ENCODE data around the gene UVRAG.

UVRAG gene

DNA sequence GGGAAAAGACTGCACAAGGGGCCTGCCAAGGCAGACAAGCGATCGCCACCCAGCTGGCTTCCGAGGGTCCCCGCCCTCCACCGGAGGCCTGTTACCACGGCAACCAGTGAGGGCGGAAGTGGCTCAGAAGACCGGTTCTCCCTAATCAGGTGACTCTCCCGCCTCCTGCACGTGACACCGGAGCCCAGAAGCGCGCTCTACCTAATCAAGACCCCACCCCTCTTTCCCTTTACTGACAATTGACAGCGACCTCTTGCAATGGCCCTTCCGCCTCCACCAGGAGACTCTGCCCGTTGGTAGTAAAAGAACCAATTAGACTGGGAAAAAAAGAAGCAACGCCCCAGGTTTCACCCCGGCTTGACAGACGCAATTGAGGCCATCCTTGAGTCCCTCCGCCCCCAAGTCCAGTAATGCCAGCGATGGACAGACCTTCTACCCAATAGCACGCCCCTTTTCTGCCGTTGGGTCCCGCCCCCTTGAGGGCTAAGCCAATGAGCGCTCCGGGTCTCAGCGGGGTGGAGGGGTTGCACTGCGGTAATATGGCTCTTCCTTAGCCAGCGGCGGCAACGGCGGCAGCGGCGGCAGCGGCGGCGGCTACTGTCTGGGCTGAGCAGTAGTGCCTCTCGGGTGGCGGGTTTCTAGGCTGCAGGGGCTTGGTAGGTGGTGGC is at the start of gene UVRAG:
Gene UVRAG (plus strand): TSS at position 534 of the 668 bp plus-strand sequence. CDS start 198 bp downstream, outside the sequence.
- peaks cover 10% of the 10 kb centered on the region for H3K4me1 Mint-ChIP-seq
- no peaks in the 10 kb centered on the region for H3K9me3 Mint-ChIP-seq
- DNase-seq (ENCODE audit: low spot score in 2 of 2) (peak; percentile 98 to 99), ATAC-seq (replicated peaks; ENCODE audit: extremely low read depth, poor library complexity, severe bottlenecking) (peak; percentile 89)
- no peak within 1 kb of the TSS for H3K4me3 Mint-ChIP-seq
- H3K27ac Mint-ChIP-seq (ENCODE audit: low read depth), result no peak within 1 kb of the TSS
- peaks cover 8% of the 10 kb centered on the region for H3K36me3 Mint-ChIP-seq (ENCODE audit: insufficient read depth)
- H3K27me3 Mint-ChIP-seq, result no peaks in the 10 kb centered on the region

DNA sequence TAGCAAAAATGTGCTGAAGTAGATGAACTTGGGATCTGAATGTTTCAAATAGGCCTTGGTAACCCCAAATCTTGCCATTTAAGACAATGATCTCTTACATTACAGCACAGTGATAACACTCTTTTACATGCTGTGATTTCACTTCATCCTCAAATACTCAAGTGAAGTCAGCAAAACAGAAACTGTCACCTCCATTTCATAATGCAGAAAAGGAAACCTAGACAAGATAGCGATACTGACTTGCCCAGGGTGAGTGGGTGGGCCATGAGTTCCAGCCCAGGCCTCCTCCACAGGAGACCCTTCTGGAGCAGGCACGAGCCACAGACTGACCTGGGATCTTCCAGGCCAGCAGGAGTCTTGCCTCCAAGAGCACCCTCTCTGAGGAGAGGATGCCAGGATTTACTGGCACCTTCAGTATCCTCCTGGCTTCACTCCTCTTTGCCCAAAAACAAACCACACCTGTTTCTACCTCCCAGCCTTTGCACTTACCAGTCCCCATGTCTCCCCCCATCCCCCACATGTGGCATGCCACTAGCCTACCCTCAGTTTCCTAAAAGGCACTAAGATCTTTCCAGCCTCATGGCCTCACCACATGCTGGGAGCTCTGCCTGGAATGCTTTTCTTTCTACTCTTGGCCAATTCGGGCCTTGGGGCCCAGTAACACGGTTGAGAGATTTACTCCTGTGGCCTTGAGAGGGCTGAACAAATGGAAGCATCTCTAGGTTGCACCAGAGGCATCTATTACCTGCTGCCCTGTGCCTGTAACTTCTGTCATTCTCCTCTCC is 48.4 kb upstream of the UVRAG start:
- DNase-seq (ENCODE audit: low spot score in 2 of 2), result no peak
- Mint-ChIP-seq H3K4me3 (no peak overlapping the region), H3K4me1 (peaks cover 11% of the 10 kb centered on the region), H3K9me3 (no peaks in the 10 kb centered on the region), H3K36me3 (ENCODE audit: insufficient read depth) (peaks cover 2% of the 10 kb centered on the region), H3K27ac (ENCODE audit: low read depth) (no peak overlapping the region), H3K27me3 (peaks cover 32% of the 10 kb centered on the region)
- no peak for ATAC-seq (replicated peaks; ENCODE audit: extremely low read depth, poor library complexity, severe bottlenecking)

DNA sequence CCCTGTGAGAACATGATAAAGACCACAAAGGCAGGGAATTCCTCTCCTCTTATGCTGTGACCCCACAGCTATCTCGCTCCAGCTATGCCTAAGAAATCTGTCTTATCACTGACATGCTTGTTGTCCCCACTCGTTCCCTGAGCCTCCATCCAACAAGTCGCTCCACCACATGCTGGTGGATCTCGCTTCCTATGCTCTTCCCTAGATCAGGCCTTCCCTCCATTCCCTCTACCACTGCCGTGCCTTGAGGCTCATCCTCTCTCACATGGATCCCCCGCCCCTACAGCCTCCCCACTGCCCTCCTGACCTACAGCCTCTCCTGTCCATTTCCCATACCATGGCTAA is 47.8 kb upstream of the UVRAG start:
- Mint-ChIP-seq H3K36me3 (ENCODE audit: insufficient read depth) (peaks cover 2% of the 10 kb centered on the region), H3K9me3 (no peaks in the 10 kb centered on the region), H3K27ac (ENCODE audit: low read depth) (no peak overlapping the region), H3K4me1 (peaks cover 11% of the 10 kb centered on the region), H3K4me3 (no peak overlapping the region), H3K27me3 (peaks cover 32% of the 10 kb centered on the region)
- no peak for ATAC-seq (replicated peaks; ENCODE audit: extremely low read depth, poor library complexity, severe bottlenecking)
- no peak for DNase-seq (ENCODE audit: low spot score in 2 of 2)

DNA sequence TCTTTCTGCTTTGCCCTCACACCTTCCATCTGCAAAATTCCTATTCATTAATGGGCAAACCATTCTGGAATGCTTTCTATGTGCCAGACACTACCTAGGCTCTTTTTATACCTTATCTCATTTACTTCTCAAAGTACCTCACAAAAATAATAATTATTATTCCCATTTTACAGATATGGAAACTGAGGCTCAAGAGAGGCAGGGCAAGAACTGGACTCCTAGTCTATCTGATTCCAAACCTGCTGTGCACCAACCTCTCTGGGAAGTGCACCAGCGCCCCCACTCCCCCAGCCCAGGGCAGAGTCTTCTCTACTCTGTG is 47.3 kb upstream of the UVRAG start:
- no peaks in the 10 kb centered on the region for H3K9me3 Mint-ChIP-seq
- DNase-seq (ENCODE audit: low spot score in 2 of 2) (no peak), ATAC-seq (replicated peaks; ENCODE audit: extremely low read depth, poor library complexity, severe bottlenecking) (no peak)
- H3K36me3 Mint-ChIP-seq (ENCODE audit: insufficient read depth), result peaks cover 2% of the 10 kb centered on the region
- H3K27ac Mint-ChIP-seq (ENCODE audit: low read depth), result peak overlapping the region; percentile 63
- H3K4me1 Mint-ChIP-seq, result peaks cover 11% of the 10 kb centered on the region
- peak overlapping the region; percentile 76 for H3K4me3 Mint-ChIP-seq
- H3K27me3 Mint-ChIP-seq, result peaks cover 32% of the 10 kb centered on the region

DNA sequence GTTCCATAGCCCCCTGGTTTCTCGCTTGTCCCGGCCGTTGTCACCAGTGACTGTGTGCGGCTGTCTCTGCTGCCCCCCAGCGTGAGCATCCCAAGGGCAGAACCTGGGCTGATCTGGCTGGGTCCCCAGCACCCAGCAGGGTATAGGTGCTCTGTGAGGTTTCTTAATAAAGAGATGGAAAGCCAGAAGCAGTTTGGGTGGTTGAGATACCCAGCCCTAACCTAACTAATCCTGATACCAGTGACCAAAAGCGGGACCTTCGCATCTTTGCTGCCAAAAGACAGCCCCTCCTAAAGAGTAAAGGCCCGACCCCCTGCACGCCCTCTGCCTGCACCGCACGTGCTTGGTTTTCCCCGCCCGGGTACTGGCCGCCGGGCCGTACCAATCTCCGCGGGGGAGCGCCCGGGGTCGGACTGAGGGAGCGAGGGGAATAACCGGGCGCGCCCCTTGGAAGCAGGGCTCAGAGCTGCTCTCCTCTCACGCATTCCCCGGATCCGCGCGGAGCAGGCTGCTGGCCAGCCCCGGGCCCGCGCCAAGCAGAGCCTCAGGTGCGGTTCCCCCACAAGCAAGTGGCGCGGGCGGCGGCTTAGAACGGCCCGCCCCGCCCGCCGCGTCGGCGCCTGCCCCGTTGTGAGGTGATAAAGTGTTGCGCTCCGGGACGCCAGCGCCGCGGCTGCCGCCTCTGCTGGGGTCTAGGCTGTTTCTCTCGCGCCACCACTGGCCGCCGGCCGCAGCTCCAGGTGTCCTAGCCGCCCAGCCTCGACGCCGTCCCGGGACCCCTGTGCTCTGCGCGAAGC is 46.7 kb upstream of the UVRAG start, which contains the start of gene DGAT2:
Gene DGAT2 (plus strand): TSS at position 667 of the 797 bp plus-strand sequence. CDS start 214 bp downstream, outside the sequence.
- Mint-ChIP-seq H3K4me1 (peaks cover 11% of the 10 kb centered on the region), H3K36me3 (ENCODE audit: insufficient read depth) (peaks cover 2% of the 10 kb centered on the region), H3K27ac (ENCODE audit: low read depth) (peak within 1 kb of the TSS; percentile 63), H3K27me3 (peaks cover 32% of the 10 kb centered on the region), H3K9me3 (no peaks in the 10 kb centered on the region), H3K4me3 (peak within 1 kb of the TSS; percentile 76)
- peak; percentile 48 for DNase-seq (ENCODE audit: low spot score in 2 of 2)
- ATAC-seq (replicated peaks; ENCODE audit: extremely low read depth, poor library complexity, severe bottlenecking), result peak; percentile 90

DNA sequence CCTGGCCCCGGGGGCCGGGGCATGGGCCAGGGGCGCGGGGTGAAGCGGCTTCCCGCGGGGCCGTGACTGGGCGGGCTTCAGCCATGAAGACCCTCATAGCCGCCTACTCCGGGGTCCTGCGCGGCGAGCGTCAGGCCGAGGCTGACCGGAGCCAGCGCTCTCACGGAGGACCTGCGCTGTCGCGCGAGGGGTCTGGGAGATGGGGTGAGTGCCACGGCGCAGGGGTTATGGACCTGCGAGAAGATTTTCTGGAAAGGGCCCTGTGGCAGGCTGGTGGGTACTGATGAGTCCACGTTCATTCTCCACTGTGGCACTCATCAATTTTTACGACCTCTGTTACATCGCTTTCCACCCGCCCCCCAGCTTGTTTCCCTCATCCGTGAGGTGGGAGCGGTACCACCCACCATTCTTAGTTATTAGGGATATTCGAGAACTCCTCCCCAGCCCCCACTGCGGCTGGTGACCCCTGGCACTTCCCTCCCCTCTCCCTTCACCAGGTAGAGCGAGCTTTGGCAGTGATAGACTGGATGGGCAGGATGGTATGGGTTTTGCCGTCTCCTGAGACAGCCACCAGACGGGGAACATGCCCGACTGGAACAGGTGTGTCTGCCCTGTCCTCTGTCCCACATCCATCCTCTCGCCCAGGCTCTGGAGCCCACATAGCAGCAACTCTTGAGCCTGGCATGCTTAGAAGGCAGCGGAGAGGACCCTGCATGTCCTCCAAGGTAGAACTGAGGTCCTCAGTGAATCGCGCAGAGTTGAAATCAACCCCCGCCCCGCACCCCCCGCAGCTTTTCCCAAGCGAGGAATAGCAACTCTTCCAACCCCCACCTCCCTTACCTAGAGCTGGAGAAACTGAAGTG is 45.9 kb upstream of the UVRAG start:
- Mint-ChIP-seq H3K4me1 (peaks cover 11% of the 10 kb centered on the region), H3K27ac (ENCODE audit: low read depth) (no peak overlapping the region), H3K36me3 (ENCODE audit: insufficient read depth) (peaks cover 2% of the 10 kb centered on the region)

DNA sequence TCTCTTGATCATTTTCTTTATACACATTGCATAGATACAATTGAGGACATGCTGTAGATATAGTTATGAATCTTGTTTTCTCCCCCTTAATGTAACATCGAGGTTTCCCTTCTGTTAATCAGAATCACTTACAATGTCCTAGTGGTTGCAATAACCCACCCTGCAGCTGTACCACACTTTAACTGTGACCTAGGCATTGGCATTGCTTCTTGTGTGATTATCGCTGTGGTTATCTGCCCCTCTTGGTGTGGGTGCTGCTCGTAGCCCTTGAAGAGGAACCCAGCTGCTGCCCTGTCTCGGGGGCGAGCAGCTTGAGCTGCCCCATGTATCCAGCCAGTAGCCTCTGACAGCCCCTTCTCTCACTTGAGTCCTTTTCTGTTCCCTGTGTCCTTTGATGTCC is 44.9 kb upstream of the UVRAG start:
- DNase-seq (ENCODE audit: low spot score in 2 of 2) (no peak), ATAC-seq (replicated peaks; ENCODE audit: extremely low read depth, poor library complexity, severe bottlenecking) (no peak)
- Mint-ChIP-seq H3K27ac (ENCODE audit: low read depth) (no peak overlapping the region), H3K36me3 (ENCODE audit: insufficient read depth) (peaks cover 2% of the 10 kb centered on the region), H3K27me3 (peaks cover 32% of the 10 kb centered on the region), H3K9me3 (no peaks in the 10 kb centered on the region), H3K4me3 (peak overlapping the region; percentile 29), H3K4me1 (peaks cover 11% of the 10 kb centered on the region)

More for the DNA sequence above, 45.9 kb upstream of the UVRAG start:
- DNase-seq (ENCODE audit: low spot score in 2 of 2) (no peak), ATAC-seq (replicated peaks; ENCODE audit: extremely low read depth, poor library complexity, severe bottlenecking) (no peak)
- H3K27me3 Mint-ChIP-seq, result peaks cover 32% of the 10 kb centered on the region
- H3K9me3 Mint-ChIP-seq, result no peaks in the 10 kb centered on the region
- peak overlapping the region; percentile 76 for H3K4me3 Mint-ChIP-seq

DNA sequence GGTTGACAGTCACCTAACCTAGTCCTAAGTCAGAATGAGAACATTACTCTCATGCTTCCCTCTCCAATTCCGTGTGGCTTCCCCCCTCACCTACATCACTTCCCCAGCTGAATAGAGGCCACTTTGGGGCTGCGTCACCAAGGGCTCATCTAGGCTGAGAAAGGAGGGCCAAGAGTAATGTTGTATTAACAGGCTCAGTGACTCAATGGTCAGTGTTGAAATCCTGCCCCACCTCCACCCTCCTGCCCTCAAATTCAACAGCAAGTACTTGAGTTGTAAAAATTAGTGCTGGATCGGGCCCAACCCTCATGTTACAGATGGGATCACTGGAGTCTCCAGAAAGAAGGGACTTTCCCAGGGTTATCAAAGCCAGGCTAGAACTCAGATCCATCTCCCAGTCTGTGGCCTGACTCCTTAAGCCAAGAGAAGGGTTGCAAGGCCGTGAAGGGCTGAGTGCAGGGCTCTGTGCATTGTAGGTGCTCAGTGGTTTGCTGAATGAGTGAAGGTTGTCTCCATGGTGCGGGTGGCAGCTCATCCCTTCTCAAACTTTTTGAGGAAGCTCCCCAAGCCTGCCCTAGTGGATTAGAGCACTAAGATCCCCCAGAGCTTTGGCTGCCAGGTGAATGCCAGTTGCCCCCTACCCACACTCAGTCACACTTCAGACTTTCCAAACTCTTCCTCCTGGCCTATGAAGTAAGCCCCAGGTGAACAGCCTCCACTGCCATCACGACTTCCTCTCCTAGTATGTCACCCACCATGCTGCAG is 43.2 kb upstream of the UVRAG start:
- Mint-ChIP-seq H3K27me3 (peaks cover 31% of the 10 kb centered on the region), H3K36me3 (ENCODE audit: insufficient read depth) (peaks cover 2% of the 10 kb centered on the region), H3K27ac (ENCODE audit: low read depth) (no peak overlapping the region), H3K9me3 (no peaks in the 10 kb centered on the region), H3K4me3 (no peak overlapping the region), H3K4me1 (peaks cover 12% of the 10 kb centered on the region)
- ATAC-seq (replicated peaks; ENCODE audit: extremely low read depth, poor library complexity, severe bottlenecking) (no peak), DNase-seq (ENCODE audit: low spot score in 2 of 2) (no peak)

DNA sequence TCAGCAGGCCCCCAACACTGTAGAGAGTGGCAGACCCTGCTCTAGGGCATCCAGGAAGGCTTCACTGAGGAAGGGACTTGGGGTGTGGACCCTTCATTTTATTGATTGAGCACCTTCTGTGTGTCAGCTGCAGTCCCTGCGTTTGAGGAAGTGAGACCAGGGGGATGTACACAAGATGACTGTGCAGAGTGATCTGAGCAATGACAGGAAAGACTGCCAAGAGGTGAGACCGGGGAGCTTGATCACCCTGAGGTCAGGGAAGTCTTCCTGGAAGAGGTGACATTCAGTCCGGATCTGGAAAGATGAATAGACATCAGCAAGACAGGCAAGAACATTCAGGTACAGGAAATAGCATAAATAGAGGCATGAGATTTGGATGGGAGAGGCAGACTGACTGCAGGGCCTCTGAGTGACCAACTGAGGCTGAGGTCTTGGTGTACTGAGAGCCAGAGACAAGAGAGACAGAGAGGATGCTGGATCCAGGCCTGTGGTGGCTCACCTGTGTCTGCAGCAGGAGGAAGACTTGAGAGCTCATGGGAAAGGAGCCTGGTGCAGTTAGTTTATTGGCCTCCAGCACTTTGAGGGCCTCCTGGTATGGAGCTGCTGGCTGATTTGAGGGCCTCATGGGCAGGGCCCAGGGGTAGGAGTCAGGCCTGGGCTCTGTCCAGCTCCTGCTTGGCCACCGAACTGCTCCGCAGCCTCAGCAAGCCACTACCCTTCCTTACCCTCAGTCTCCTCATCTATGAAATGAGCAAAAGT is 41.2 kb upstream of the UVRAG start:
- H3K36me3 Mint-ChIP-seq (ENCODE audit: insufficient read depth), result no peaks in the 10 kb centered on the region
- H3K27me3 Mint-ChIP-seq, result peaks cover 18% of the 10 kb centered on the region
- H3K27ac Mint-ChIP-seq (ENCODE audit: low read depth), result peak overlapping the region; percentile 4
- ATAC-seq (replicated peaks; ENCODE audit: extremely low read depth, poor library complexity, severe bottlenecking) (no peak), DNase-seq (ENCODE audit: low spot score in 2 of 2) (no peak)
- no peaks in the 10 kb centered on the region for H3K9me3 Mint-ChIP-seq
- H3K4me1 Mint-ChIP-seq, result peaks cover 16% of the 10 kb centered on the region
- H3K4me3 Mint-ChIP-seq, result no peak overlapping the region

DNA sequence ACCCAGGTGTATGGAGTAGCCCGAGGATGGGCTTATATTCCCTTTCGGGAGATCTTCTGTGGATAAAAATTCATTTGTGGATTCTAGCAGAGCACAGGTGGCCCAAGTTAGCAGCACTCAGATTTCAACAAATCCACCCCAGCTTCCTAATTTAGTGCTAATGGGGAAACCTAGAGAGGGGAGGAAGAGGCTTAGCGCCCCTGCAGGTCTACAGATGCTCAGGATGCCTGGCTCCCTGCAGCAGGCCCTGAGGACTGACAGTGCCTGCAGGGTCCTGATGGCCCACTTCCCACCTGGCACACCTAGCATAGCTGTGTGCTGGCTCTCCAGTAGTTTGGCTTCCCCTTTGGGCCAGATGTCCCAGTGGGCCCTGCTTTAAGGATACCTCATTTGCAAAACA is 40.0 kb upstream of the UVRAG start:
- Mint-ChIP-seq H3K4me3 (no peak overlapping the region), H3K27me3 (peaks cover 10% of the 10 kb centered on the region), H3K36me3 (ENCODE audit: insufficient read depth) (no peaks in the 10 kb centered on the region), H3K27ac (ENCODE audit: low read depth) (no peak overlapping the region), H3K4me1 (peaks cover 16% of the 10 kb centered on the region), H3K9me3 (no peaks in the 10 kb centered on the region)
- ATAC-seq (replicated peaks; ENCODE audit: extremely low read depth, poor library complexity, severe bottlenecking) (no peak), DNase-seq (ENCODE audit: low spot score in 2 of 2) (no peak)

DNA sequence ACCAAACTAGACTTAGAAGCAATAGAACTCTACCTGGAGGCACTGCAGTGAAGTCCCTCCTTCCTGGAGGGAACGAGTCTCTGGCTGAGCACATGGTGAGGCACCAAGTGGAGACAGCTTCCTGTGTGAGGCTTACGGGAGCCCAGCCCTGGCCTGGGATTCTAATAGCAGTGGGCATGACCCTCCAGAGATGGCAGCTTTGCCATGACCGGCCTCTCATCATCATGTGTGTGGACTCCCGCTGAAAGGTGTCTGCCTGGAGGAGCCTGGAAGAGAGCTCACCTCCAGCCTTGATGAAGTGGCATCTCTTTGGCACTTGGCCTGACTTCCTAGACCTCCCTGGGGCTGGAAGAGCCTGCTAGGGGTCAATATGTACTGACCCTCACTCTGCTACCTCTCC is 38.5 kb upstream of the UVRAG start:
- Mint-ChIP-seq H3K27ac (ENCODE audit: low read depth) (no peak overlapping the region), H3K9me3 (no peaks in the 10 kb centered on the region), H3K4me1 (peaks cover 16% of the 10 kb centered on the region), H3K4me3 (no peak overlapping the region), H3K27me3 (no peaks in the 10 kb centered on the region), H3K36me3 (ENCODE audit: insufficient read depth) (no peaks in the 10 kb centered on the region)
- DNase-seq (ENCODE audit: low spot score in 2 of 2), result no peak
- ATAC-seq (replicated peaks; ENCODE audit: extremely low read depth, poor library complexity, severe bottlenecking), result no peak
